Neural cell (in vitro differentiated cells): ENCODE measurements around the gene PCGF3. TPM values are rescaled to one million over a fixed set of nuclear protein-coding genes. Genes with fewer than 3 reads are reported as not detected.

Source experiments
- H2AFZ ChIP-seq: fragments of 200-600, 300-800 bp; sonication (generic), shearing (Covaris generic); 2 replicates; pipeline ENCODE4 v1.6.0; 2014; ENCODE audit warnings: low read depth, mild to moderate bottlenecking, antibody characterized with exemption, low read length, moderate library complexity
- H3F3A ChIP-seq: fragments of 200-600 bp; shearing (Covaris generic); 2 replicates; pipeline ENCODE4 v1.6.1; 2016; ENCODE audit warnings: mild to moderate bottlenecking, moderate library complexity, mixed read lengths, antibody characterized with exemption, low read length; ENCODE audit not compliant: insufficient read depth, poor library complexity, severe bottlenecking
- H3K27ac ChIP-seq: fragments of 200-600, 300-800 bp; sonication (generic), shearing (Covaris generic); 2 replicates; pipeline ENCODE4 v1.5.1; 2014; ENCODE audit warnings: mild to moderate bottlenecking, low read length, moderate library complexity
- H3K27me3 ChIP-seq: fragments of 300-800, 200-600 bp; sonication (generic), shearing (Covaris generic); 2 replicates; pipeline ENCODE4 v1.6.0; 2014; ENCODE audit warnings: mild to moderate bottlenecking, low read depth, low read length, moderate library complexity; ENCODE audit not compliant: insufficient read depth
- H3K36me3 ChIP-seq: fragments of 300-800, 200-600 bp; sonication (generic), shearing (Covaris generic); 2 replicates; pipeline ENCODE4 v1.5.1; 2014; ENCODE audit warnings: mild to moderate bottlenecking, antibody characterized with exemption, low read length, moderate library complexity; ENCODE audit not compliant: insufficient read depth
- H3K4me2 ChIP-seq: fragments of 300-800, 200-600 bp; sonication (generic), shearing (Covaris generic); 2 replicates; pipeline ENCODE4 v1.6.0; 2014; ENCODE audit warnings: mild to moderate bottlenecking, low read length
- H3K4me3 ChIP-seq: fragments of 300-800, 200-600 bp; sonication (generic), shearing (Covaris generic); 2 replicates; pipeline ENCODE4 v1.5.1; 2014; ENCODE audit warnings: mild to moderate bottlenecking, low read length, moderate library complexity
- H3K79me2 ChIP-seq: fragments of 200-600 bp; shearing (Covaris generic); replicated peaks from 2 replicates; pipeline ENCODE4 v1.6.0; 2014; ENCODE audit warnings: mild to moderate bottlenecking, low read length, moderate library complexity; ENCODE audit not compliant: insufficient read depth
- H3K9ac ChIP-seq: fragments of 300-800, 200-600 bp; sonication (generic), shearing (Covaris generic); 2 replicates; pipeline ENCODE4 v1.6.1; 2016; ENCODE audit warnings: mild to moderate bottlenecking, low read length, mixed read lengths
- H3K9me2 ChIP-seq: fragments of 200-600 bp; shearing (Covaris generic); 2 replicates; pipeline ENCODE4 v1.6.1; 2016; ENCODE audit warnings: mild to moderate bottlenecking, low read length, mixed read lengths; ENCODE audit not compliant: insufficient read depth
- H3K9me3 ChIP-seq: fragments of 200-600, 300-800 bp; sonication (generic), shearing (Covaris generic); 2 replicates; pipeline ENCODE4 v1.6.1; 2016; ENCODE audit warnings: mild to moderate bottlenecking, mixed run types, low read length, moderate library complexity, mixed read lengths
- H4K20me1 ChIP-seq: fragments of 200-600 bp; shearing (Covaris generic); 2 replicates; pipeline ENCODE4 v1.6.1; 2016; ENCODE audit warnings: mild to moderate bottlenecking, mixed run types; ENCODE audit not compliant: insufficient read depth
- CTCF ChIP-seq: fragments of 450-650 bp; IDR thresholded peaks from 2 replicates; pipeline ENCODE4 v1.5.1; 2014; ENCODE audit warnings: antibody characterized with exemption, mild to moderate bottlenecking, moderate library complexity; ENCODE audit not compliant: poor library complexity, severe bottlenecking
- EP300 ChIP-seq: fragments of 450-650 bp; conservative IDR thresholded peaks from 2 replicates; pipeline ENCODE4 v1.6.1; 2014; ENCODE audit warnings: antibody characterized with exemption, mild to moderate bottlenecking, moderate library complexity; ENCODE audit not compliant: poor library complexity, severe bottlenecking
- EZH2 ChIP-seq: fragments of 200-600, 300-800 bp; shearing (Covaris generic), sonication (generic); IDR thresholded peaks from 2 replicates; pipeline ENCODE4 v1.6.1; 2014; ENCODE audit warnings: antibody characterized with exemption, low read length, borderline replicate concordance, mild to moderate bottlenecking; ENCODE audit not compliant: insufficient read depth, poor library complexity, severe bottlenecking
- MXI1 ChIP-seq: fragments of 450-650 bp; conservative IDR thresholded peaks from 2 replicates; pipeline ENCODE4 v1.6.1; 2014; ENCODE audit warnings: antibody characterized with exemption, mild to moderate bottlenecking; ENCODE audit not compliant: poor library complexity, severe bottlenecking
- POLR2AphosphoS5 ChIP-seq: IDR thresholded peaks from 2 replicates; pipeline ENCODE4 v1.6.1; 2012
- RAD21 ChIP-seq: fragments of 450-650 bp; conservative IDR thresholded peaks from 2 replicates; pipeline ENCODE4 v1.6.1; 2014; ENCODE audit warnings: antibody characterized with exemption, mild to moderate bottlenecking, moderate library complexity
- REST ChIP-seq: IDR thresholded peaks from 2 replicates; pipeline ENCODE4 v1.6.1; 2012; ENCODE audit warnings: borderline replicate concordance
- SMC3 ChIP-seq: fragments of 450-650 bp; conservative IDR thresholded peaks from 2 replicates; pipeline ENCODE4 v1.6.1; 2014; ENCODE audit warnings: antibody characterized with exemption, mild to moderate bottlenecking, moderate library complexity; ENCODE audit not compliant: poor library complexity
- TAF1 ChIP-seq: IDR thresholded peaks from 2 replicates; pipeline ENCODE4 v1.6.1; 2012; ENCODE audit warnings: low read depth
- polyA plus RNA-seq: library from polyadenylated mRNA; depleted of rRNA; stranded (reverse); fragments of >200 nt; gene quantifications from 2 replicates; pipeline ENCODE4 v1.2.3, GENCODE V29; 2014

The PCGF3 gene
- polyA plus RNA-seq, 1 donor from 2014 or later = 117 TPM

- no peak overlapping the region for H3K4me3 ChIP-seq
- H3K4me2 ChIP-seq = no peak overlapping the region
- no peak overlapping the region for H3K9ac ChIP-seq
- no peaks in the 10 kb centered on the region for H3K79me2 ChIP-seq
- TF ChIP-seq SMC3 (no peak), REST (no peak), CTCF (no peak), MXI1 (no peak), POLR2AphosphoS5 (no peak), TAF1 (no peak), RAD21 (no peak), EZH2 (no peak), EP300 (no peak)
- no peaks in the 10 kb centered on the region for H4K20me1 ChIP-seq
- H3K27ac ChIP-seq = no peak overlapping the region
- H3K9me3 ChIP-seq = no peaks in the 10 kb centered on the region
- H3K36me3 ChIP-seq = no peaks in the 10 kb centered on the region
- no peak overlapping the region for H2AFZ ChIP-seq
- H3K27me3 ChIP-seq = peaks cover 7% of the 10 kb centered on the region
- no peaks in the 10 kb centered on the region for H3F3A ChIP-seq
- H3K9me2 ChIP-seq = no peaks in the 10 kb centered on the region
Observed at GRCh38 chr4:687048-687970, 18.3 kb upstream of the PCGF3 start.

GRCh38 chr4:687971-688853 is 17.4 kb upstream of the PCGF3 start:
- no peak overlapping the region for H3K4me3 ChIP-seq
- no peaks in the 10 kb centered on the region for H3K9me2 ChIP-seq
- H3K27me3 ChIP-seq = peaks cover 7% of the 10 kb centered on the region
- H3K36me3 ChIP-seq = no peaks in the 10 kb centered on the region
- no peaks in the 10 kb centered on the region for H4K20me1 ChIP-seq
- no peaks in the 10 kb centered on the region for H3K9me3 ChIP-seq
- no peaks in the 10 kb centered on the region for H3K79me2 ChIP-seq
- TF ChIP-seq MXI1 (no peak), EP300 (no peak), CTCF (no peak), REST (no peak), POLR2AphosphoS5 (no peak), TAF1 (no peak), SMC3 (no peak), EZH2 (no peak), RAD21 (no peak)
- no peak overlapping the region for H3K9ac ChIP-seq
- H3F3A ChIP-seq = no peaks in the 10 kb centered on the region
- no peak overlapping the region for H3K27ac ChIP-seq
- no peak overlapping the region for H3K4me2 ChIP-seq
- no peak overlapping the region for H2AFZ ChIP-seq
